HUES48 (cell line): Measurements from ENCODE around the gene ADAMTS14.

ENCODE experiments used
- H3K27ac ChIP-seq: one replicate; pipeline ENCODE4 v1.7.0; 2013; ENCODE audit warnings: low read depth, low read length, inconsistent platforms
- H3K27me3 ChIP-seq: 2 replicates; pipeline ENCODE4 v1.6.1; 2013; ENCODE audit warnings: mild to moderate bottlenecking, low read length; ENCODE audit not compliant: control insufficient read depth, insufficient read depth
- H3K36me3 ChIP-seq: 2 replicates; pipeline ENCODE4 v1.6.1; 2013; ENCODE audit warnings: low read length; ENCODE audit not compliant: control insufficient read depth, insufficient read depth
- H3K4me1 ChIP-seq: 2 replicates; pipeline ENCODE4 v1.6.1; 2013; ENCODE audit warnings: mild to moderate bottlenecking, low read length; ENCODE audit not compliant: control insufficient read depth, insufficient read depth
- H3K4me3 ChIP-seq: 2 replicates; pipeline ENCODE4 v1.5.1; 2013; ENCODE audit warnings: mild to moderate bottlenecking, low read depth, low read length
- H3K9ac ChIP-seq: 2 replicates; pipeline ENCODE4 v1.6.1; 2013; ENCODE audit warnings: mild to moderate bottlenecking, low read depth, low read length, moderate library complexity
- H3K9me3 ChIP-seq: 2 replicates; pipeline ENCODE4 v1.6.1; 2013; ENCODE audit warnings: low read length; ENCODE audit not compliant: control insufficient read depth, insufficient read depth

Gene ADAMTS14

DNA sequence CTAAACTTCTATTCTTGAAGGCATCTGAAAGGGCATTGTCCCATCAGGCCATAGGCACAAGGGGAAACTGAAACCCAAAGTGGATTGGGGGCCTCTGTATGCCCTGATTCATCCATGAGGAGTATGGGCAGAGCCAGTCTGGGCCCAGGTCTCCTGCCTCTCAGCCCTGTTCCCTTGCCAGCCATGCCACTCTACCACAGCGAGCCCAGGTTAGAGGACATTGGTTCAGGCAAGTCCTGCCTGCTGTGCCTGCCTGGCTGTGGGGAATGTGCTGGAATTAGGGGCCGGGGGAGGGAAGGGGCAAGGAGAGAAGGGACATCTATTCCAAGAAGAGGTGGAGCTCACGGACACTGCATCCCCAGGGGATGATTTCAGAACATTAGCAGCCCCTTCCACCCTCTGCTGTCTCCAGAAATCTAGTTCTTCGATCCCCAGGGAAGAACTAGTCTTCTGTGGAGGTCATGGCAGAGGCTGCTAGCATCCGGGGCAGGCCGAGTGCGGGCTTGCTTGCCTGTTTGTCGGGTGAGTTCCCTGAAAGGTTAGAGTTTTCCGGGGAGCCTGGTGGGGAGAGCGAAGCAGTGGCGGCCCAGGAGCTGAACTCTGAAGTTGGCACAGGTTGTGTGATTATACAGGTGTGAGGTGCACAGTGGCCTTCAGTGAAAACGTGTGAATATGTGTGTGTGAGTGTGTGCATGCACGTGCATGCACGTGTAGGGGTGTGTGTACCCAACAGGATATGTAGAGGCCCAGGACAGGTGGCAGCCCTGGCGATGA lies 75.1 kb downstream of the ADAMTS14 start:
- Histone ChIP-seq H3K4me1 (no peaks in the 10 kb centered on the region), H3K9me3 (no peaks in the 10 kb centered on the region), H3K9ac (no peak overlapping the region), H3K36me3 (no peaks in the 10 kb centered on the region), H3K4me3 (no peak overlapping the region), H3K27me3 (no peaks in the 10 kb centered on the region), H3K27ac (no peak overlapping the region)

DNA sequence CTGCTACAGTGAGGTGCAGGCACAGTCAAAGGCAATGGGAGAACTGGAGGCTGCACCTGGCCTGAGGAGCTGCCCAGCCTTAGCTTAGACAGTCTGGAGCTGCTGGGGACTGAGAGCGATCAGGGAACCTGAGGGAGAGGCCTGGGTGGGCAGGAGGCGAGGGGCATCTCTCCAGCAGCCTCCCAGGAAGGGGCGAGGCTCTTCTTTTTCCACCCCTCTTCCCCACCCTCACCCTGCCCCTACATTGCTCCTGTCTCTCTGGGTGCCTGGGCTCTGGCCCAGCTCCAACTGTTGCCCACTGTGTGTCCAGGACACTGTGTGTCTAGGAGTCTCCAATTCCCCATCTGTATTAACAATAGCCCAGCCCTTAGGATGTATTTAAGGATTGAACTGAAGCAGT lies 76.0 kb downstream of the ADAMTS14 start:
- no peak overlapping the region for H3K4me3 ChIP-seq
- H3K9me3 ChIP-seq, result no peaks in the 10 kb centered on the region
- no peak overlapping the region for H3K27ac ChIP-seq
- H3K36me3 ChIP-seq, result no peaks in the 10 kb centered on the region
- no peaks in the 10 kb centered on the region for H3K4me1 ChIP-seq
- H3K9ac ChIP-seq, result no peak overlapping the region
- H3K27me3 ChIP-seq, result no peaks in the 10 kb centered on the region

DNA sequence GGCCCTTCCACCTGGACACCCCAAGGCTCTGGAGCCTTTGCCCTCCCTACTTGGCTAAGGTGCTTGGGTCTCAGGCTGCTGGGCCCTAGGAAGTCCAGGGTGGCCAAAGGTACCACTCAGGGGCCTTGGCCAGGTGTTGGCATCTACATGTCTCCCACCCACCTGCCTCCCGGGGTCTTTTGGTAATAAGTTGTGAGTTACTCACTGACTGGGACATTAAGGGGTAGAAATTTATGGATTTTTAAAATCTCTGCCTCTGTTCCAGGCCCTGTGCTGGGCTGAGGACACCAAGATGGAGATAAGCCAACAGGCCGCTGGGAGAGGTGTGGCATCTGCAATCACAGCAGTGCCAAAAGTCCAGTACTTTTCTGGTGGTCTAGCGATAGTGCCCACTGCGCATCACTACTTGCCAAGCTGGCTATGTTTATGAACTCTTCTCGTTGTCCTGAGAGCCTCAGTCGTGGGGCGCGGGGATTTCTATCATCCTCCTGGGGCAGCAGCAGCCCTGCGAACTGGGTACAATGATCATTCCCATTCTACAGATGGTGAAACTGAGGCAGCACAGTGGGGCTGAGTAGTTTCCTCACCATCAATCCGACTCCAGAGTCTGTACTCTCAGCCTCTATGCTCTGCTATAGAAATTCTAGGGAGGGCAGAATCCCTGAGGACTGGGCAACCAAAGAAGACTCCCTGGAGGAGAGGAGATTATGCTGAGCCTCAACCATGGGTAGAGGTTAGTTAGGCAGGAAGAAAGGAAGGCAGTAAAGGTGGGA lies 76.7 kb downstream of the ADAMTS14 start:
- no peak overlapping the region for H3K4me3 ChIP-seq
- no peak overlapping the region for H3K27ac ChIP-seq
- H3K27me3 ChIP-seq, result no peaks in the 10 kb centered on the region
- H3K9ac ChIP-seq, result no peak overlapping the region
- no peaks in the 10 kb centered on the region for H3K36me3 ChIP-seq
- no peaks in the 10 kb centered on the region for H3K9me3 ChIP-seq
- H3K4me1 ChIP-seq, result no peaks in the 10 kb centered on the region

DNA sequence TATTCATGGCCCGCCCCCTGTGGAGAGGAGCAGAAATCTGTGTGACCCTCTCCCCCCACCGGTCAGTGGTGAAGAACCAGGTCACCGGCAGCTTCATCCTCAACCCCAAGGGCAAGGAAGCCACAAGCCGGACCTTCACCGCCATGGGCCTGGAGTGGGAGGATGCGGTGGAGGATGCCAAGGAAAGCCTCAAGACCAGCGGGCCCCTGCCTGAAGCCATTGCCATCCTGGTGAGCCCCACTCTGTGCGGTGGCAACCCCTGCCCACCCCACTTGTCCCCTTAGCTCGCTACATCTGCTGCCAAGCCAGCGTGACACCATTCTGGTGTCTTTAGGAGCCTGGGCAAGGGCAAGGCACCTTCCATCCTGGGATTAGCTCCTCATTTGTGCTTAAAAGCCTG lies 77.5 kb downstream of the ADAMTS14 start:
- H3K27ac ChIP-seq, result no peak overlapping the region
- no peaks in the 10 kb centered on the region for H3K27me3 ChIP-seq

DNA sequence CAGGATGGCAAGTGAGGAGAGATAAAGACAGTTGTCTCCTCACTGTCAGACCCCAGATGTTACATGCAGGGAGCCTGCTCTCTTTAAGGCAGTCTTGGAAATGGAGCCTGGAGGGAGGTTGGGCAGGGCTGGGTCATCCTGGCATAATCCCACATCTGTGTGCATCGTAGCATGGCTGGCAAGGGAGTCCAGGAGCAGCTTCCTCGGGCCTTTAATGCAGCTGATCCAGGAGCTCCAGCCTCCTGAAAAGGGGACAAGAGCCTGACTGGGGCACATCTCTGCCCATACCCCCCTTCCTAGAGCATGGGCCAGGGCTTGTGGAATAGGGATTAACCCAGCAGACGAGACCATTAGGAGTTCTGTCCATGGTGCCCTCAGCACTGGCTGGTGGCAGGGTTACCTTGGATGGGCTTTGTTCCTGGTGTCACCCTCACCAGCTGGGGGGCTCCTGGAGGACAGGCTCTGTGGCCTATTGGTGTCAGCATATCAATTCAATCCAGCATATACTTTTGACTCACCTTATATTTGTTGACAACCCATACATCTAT lies 77.9 kb downstream of the ADAMTS14 start:
- H3K4me1 ChIP-seq, result no peaks in the 10 kb centered on the region
- H3K9ac ChIP-seq, result no peak overlapping the region
- no peaks in the 10 kb centered on the region for H3K9me3 ChIP-seq
- H3K27me3 ChIP-seq, result no peaks in the 10 kb centered on the region
- H3K4me3 ChIP-seq, result no peak overlapping the region
- H3K36me3 ChIP-seq, result no peaks in the 10 kb centered on the region
- no peak overlapping the region for H3K27ac ChIP-seq

More for the DNA sequence above, 77.5 kb downstream of the ADAMTS14 start:
- no peaks in the 10 kb centered on the region for H3K9me3 ChIP-seq
- H3K4me1 ChIP-seq, result no peaks in the 10 kb centered on the region
- no peak overlapping the region for H3K4me3 ChIP-seq
- no peaks in the 10 kb centered on the region for H3K36me3 ChIP-seq
- H3K9ac ChIP-seq, result no peak overlapping the region

DNA sequence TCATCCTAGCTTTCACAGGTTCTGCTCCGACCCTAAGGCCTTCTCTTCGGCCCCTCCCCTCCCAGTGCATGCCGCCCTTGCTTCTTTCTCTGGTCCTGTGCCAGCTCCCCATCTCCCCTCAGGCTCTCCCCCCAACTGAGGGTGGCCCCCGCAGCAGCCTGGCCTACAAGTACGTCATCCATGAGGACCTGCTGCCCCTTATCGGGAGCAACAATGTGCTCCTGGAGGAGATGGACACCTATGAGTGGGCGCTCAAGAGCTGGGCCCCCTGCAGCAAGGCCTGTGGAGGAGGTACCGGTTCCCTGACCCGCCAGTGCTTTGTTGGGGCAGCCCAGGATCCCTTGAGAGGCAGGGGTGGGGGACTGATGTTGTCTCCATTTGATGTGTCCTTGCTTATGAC lies 79.0 kb downstream of the ADAMTS14 start:
- no peak overlapping the region for H3K4me3 ChIP-seq
- H3K9ac ChIP-seq, result no peak overlapping the region
- H3K27me3 ChIP-seq, result no peaks in the 10 kb centered on the region
- H3K27ac ChIP-seq, result no peak overlapping the region
- no peaks in the 10 kb centered on the region for H3K36me3 ChIP-seq
- no peaks in the 10 kb centered on the region for H3K9me3 ChIP-seq
- no peaks in the 10 kb centered on the region for H3K4me1 ChIP-seq

DNA sequence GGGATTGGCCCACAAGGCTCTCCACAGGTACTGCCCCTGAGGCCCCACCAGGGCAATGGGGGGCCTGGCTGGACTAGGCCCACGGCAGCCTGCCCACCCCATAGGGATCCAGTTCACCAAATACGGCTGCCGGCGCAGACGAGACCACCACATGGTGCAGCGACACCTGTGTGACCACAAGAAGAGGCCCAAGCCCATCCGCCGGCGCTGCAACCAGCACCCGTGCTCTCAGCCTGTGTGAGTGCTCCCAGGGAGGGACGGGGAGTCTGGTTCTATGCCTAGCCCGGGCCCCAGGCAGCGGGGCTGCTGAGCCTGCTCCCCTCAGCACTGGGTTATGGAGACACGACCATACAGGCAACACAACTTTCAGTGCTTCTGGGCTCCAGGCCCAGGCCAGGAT lies 79.7 kb downstream of the ADAMTS14 start:
- H3K4me1 ChIP-seq, result no peaks in the 10 kb centered on the region
- no peaks in the 10 kb centered on the region for H3K27me3 ChIP-seq
- no peak overlapping the region for H3K9ac ChIP-seq
- H3K4me3 ChIP-seq, result no peak overlapping the region
- H3K27ac ChIP-seq, result no peak overlapping the region
- no peaks in the 10 kb centered on the region for H3K9me3 ChIP-seq
- H3K36me3 ChIP-seq, result no peaks in the 10 kb centered on the region

DNA sequence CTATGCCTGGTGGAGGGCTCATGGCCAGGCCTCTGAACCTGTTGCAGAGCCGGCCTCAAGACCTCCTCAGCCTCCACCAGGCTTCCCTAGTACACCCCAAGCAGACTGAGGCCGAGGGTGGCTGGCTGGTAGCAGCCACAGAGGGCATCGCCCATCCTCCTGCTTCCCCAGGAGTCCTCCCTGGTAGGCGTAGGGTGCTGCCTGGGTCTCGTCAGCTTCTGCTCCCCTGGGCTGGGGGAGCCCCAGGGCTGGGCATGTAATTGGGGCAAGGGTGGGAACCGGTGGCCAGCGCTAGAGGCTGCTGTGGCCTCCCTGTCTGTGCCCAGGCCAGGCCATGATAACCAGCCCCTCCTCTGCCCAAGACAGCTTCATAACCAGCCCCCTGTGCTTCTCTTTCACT lies 80.3 kb downstream of the ADAMTS14 start:
- Histone ChIP-seq H3K27ac (no peak overlapping the region), H3K9me3 (no peaks in the 10 kb centered on the region), H3K4me3 (no peak overlapping the region), H3K36me3 (no peaks in the 10 kb centered on the region), H3K27me3 (no peaks in the 10 kb centered on the region), H3K4me1 (no peaks in the 10 kb centered on the region), H3K9ac (no peak overlapping the region)

DNA sequence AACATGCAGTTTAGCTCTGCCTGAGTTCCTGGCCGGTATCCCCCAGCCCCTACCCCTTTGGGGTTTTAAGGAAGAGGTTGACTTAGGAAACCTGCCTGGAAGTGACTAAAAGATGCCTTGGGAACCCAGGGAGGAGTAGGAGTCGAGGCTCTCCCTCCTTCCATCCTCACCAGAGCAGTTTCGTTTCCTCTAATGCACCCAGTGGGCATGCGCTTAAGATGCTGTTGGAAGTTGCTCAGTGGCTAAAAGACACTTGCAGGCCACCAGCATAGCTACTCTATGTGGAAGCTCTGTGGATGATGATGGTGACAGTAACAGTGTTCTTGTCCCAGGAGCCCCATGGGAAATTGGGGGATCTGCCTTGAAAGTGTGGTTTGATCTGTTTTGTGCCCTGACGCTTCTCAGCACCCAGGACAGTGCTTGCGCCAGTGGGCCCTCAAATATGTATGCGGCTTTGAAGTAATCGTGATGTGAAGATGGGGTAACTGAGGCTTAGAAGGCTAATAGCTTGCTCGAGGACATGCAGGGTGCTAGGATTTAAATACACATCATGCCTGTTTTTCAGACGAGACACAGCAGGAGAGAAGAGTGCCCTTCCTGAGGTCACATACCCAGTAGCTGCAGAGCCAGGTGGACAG lies 80.8 kb downstream of the ADAMTS14 start:
- no peak overlapping the region for H3K4me3 ChIP-seq
- H3K9ac ChIP-seq, result no peak overlapping the region
- H3K9me3 ChIP-seq, result no peaks in the 10 kb centered on the region
- no peaks in the 10 kb centered on the region for H3K36me3 ChIP-seq
- no peak overlapping the region for H3K27ac ChIP-seq
- no peaks in the 10 kb centered on the region for H3K4me1 ChIP-seq
- no peaks in the 10 kb centered on the region for H3K27me3 ChIP-seq

DNA sequence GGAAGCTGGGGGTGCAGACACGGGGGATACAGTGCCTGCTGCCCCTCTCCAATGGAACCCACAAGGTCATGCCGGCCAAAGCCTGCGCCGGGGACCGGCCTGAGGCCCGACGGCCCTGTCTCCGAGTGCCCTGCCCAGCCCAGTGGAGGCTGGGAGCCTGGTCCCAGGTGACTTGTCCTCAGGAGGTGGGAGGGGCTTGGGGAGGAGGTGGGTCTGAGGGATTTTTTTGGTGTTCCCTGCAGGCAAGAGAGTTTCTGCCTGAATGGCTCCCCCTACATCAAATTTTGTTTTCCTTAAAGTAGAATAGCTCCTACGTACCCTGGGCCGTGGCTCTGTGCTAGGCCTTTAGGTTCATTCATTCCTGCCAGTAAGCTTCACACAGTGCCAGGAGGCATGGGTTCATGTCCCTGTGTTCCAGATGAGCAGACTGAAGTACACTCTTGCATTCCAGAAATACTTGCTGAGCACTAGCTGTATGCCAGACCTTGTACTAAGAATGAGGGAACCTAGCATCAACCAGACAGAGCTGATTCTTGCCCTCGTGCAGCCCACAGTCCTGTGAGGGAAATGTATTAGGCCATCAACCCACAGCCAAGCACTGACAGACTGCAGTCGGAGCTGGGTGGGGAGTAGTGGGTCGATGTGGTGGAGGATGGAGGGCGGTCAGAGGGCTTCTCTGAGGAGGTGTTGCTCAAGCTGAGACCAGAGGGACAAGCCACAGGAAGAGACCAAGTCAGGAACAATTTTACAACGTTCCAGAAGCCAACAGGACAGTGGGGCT lies 81.7 kb downstream of the ADAMTS14 start:
- H3K4me3 ChIP-seq, result no peak overlapping the region
- H3K9ac ChIP-seq, result no peak overlapping the region
- H3K27me3 ChIP-seq, result no peaks in the 10 kb centered on the region
- H3K27ac ChIP-seq, result no peak overlapping the region
- H3K4me1 ChIP-seq, result 0 out of 2 replicates have a peak, but pooled peaks cover 3% of the 10 kb centered on the region
- H3K9me3 ChIP-seq, result no peaks in the 10 kb centered on the region
- no peaks in the 10 kb centered on the region for H3K36me3 ChIP-seq
